HEK293 (cell line): Measurements from ENCODE around the gene CCDC116.

ENCODE experiments used
- CTCF ChIA-PET: fragments of 350-600 bp; formaldehyde crosslinking; extraction: SDS; loops from one replicate; lab custom pipeline; 2021; ENCODE audit warnings: antibody characterized with exemption; lab: Yijun Ruan, JAX
- POLR2A ChIA-PET: fragments of 300-600 bp; formaldehyde crosslinking; extraction: SDS; loops from one replicate; lab custom pipeline; 2020; ENCODE audit warnings: antibody characterized with exemption, inconsistent platforms; lab: Yijun Ruan, JAX
- H3K27ac ChIP-seq: fragments of 200-500 bp; sonication (Bioruptor generic); 2 replicates; pipeline ENCODE4 v1.5.1; 2014; ENCODE audit warnings: low read depth, low read length, control low read depth, inconsistent platforms; ENCODE audit errors: extremely low read depth
- H3K36me3 ChIP-seq, 2 experiments: fragments of 200-500 bp in 1 of 2; sonication (Bioruptor generic) in 1 of 2; 1 replicate in 1 of 2; 2 replicates in 1 of 2; pipeline ENCODE4 v1.5.1; 2014 to 2017; ENCODE audit warnings: inconsistent platforms in 2 of 2, low read length in 2 of 2; ENCODE audit not compliant: control insufficient read depth in 2 of 2, insufficient read depth in 1 of 2
- H3K4me1 ChIP-seq: fragments of 200-500 bp; sonication (Bioruptor generic); 2 replicates; pipeline ENCODE4 v1.5.1; 2014; ENCODE audit warnings: mild to moderate bottlenecking, low read length, inconsistent platforms; ENCODE audit not compliant: control insufficient read depth, insufficient read depth
- H3K4me3 ChIP-seq: 2 replicates; pipeline ENCODE4 v1.5.1; 2011; ENCODE audit warnings: low read depth, mild to moderate bottlenecking, control low read depth, low read length, moderate library complexity
- H3K9me3 ChIP-seq: fragments of 200-500 bp; sonication (Bioruptor generic); 2 replicates; pipeline ENCODE4 v1.5.1; 2014; ENCODE audit warnings: low read depth, low read length, inconsistent platforms; ENCODE audit not compliant: control insufficient read depth, insufficient read depth
- KLF1 ChIP-seq: fragments of 450-650 bp; formaldehyde crosslinking; IDR thresholded peaks from 2 replicates; pipeline ENCODE4 v1.5.1; 2016; ENCODE audit warnings: missing biosample characterization, missing genetic modification characterization
- REPIN1 ChIP-seq: fragments of 450-650 bp; formaldehyde crosslinking; IDR thresholded peaks from 2 replicates; pipeline ENCODE4 v1.5.1; 2017; ENCODE audit warnings: missing biosample characterization, missing genetic modification characterization, low read depth
- YY2 ChIP-seq: fragments of 450-650 bp; formaldehyde crosslinking; IDR thresholded peaks from 2 replicates; pipeline ENCODE4 v1.5.1; 2016; ENCODE audit warnings: missing biosample characterization, missing genetic modification characterization
- ZBTB48 ChIP-seq: fragments of 450-650 bp; formaldehyde crosslinking; IDR thresholded peaks from 2 replicates; pipeline ENCODE4 v1.5.1; 2016; ENCODE audit warnings: missing biosample characterization, missing genetic modification characterization
- ZNF157 ChIP-seq: fragments of 450-650 bp; formaldehyde crosslinking; IDR thresholded peaks from 2 replicates; pipeline ENCODE4 v1.5.1; 2016; ENCODE audit warnings: missing biosample characterization, missing genetic modification characterization
- ZNF184 ChIP-seq: fragments of 450-650 bp; IDR thresholded peaks from 2 replicates; pipeline ENCODE4 v1.5.1; 2018; ENCODE audit warnings: missing biosample characterization, mild to moderate bottlenecking, missing genetic modification characterization
- ZNF501 ChIP-seq: fragments of 450-650 bp; formaldehyde crosslinking; IDR thresholded peaks from 2 replicates; pipeline ENCODE4 v1.5.1; 2016; ENCODE audit warnings: missing biosample characterization, missing genetic modification characterization
- ZNF558 ChIP-seq: fragments of 450-650 bp; formaldehyde crosslinking; IDR thresholded peaks from 2 replicates; pipeline ENCODE4 v1.5.1; 2016; ENCODE audit warnings: missing biosample characterization, missing genetic modification characterization
- ZNF777 ChIP-seq: fragments of 450-650 bp; formaldehyde crosslinking; IDR thresholded peaks from 2 replicates; pipeline ENCODE4 v1.5.1; 2017; ENCODE audit warnings: missing biosample characterization, missing genetic modification characterization, borderline replicate concordance
- TF ChIP-seq, protein P1 (sequence below): fragments of 450-650 bp; formaldehyde crosslinking; IDR thresholded peaks from 2 replicates; pipeline ENCODE4 v1.5.1; 2016; ENCODE audit warnings: missing biosample characterization, missing genetic modification characterization, borderline replicate concordance
- TF ChIP-seq, protein P2 (sequence below): fragments of 450-650 bp; formaldehyde crosslinking; IDR thresholded peaks from 2 replicates; pipeline ENCODE4 v1.5.0; 2017; ENCODE audit warnings: missing biosample characterization, missing genetic modification characterization, borderline replicate concordance
- TF ChIP-seq, protein P3 (sequence below): fragments of 450-650 bp; formaldehyde crosslinking; IDR thresholded peaks from 2 replicates; pipeline ENCODE4 v1.5.1; 2016; ENCODE audit warnings: missing biosample characterization, missing genetic modification characterization
- TF ChIP-seq, protein P4 (sequence below): fragments of 450-650 bp; formaldehyde crosslinking; IDR thresholded peaks from 2 replicates; pipeline ENCODE4 v1.5.1; 2016; ENCODE audit warnings: missing biosample characterization, missing genetic modification characterization
- TF ChIP-seq, protein P5 (sequence below): fragments of 450-650 bp; formaldehyde crosslinking; IDR thresholded peaks from 2 replicates; pipeline ENCODE4 v1.5.1; 2016; ENCODE audit warnings: missing biosample characterization, missing genetic modification characterization
- TF ChIP-seq, protein P6 (sequence below): sonication (generic); formaldehyde crosslinking; IDR thresholded peaks from 2 replicates; pipeline ENCODE4 v1.8.1; 2022; ENCODE audit warnings: mild to moderate bottlenecking, moderate library complexity, missing genetic modification reagents

CCDC116 gene

DNA sequence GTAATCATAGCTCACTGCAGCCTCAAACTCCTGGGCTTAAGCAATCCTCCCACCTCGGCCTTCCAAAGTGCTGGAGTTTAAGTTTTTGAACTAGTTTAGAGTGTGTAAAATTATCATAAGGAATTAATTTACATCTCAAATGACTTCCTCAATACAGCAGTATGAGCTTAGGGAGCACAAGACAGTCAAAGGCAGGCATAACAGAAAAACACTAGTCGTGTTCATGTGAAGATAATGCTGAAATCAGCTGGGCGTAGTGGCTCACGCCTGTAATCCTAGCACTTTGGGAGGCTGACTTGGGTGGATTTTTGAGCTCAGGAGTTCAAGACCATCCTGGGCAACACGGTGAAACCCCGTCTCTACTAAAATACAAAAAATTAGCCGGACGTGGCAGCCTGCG lies 28.6 kb upstream of the CCDC116 start:
- no peak overlapping the region for H3K4me3 ChIP-seq
- ChIA-PET POLR2A (interaction anchor here (0.5 to 0.6 kb wide), 3 partner anchors 12 to 19 kb away, joined by 3 to 6 read pairs (median 3); no protein-coding TSS in a partner anchor), CTCF (interaction anchor here (0.7 to 3.9 kb wide), 4 partner anchors 11 to 43 kb away, joined by 3 to 11 read pairs (median 3); no protein-coding TSS in a partner anchor)
- peaks cover 0 to 27% of the 10 kb centered on the region in 2 experiments; a peak in 2 of 3 replicates for H3K36me3 ChIP-seq
- no peak overlapping the region for H3K27ac ChIP-seq
- no peaks in the 10 kb centered on the region for H3K9me3 ChIP-seq
- no peaks in the 10 kb centered on the region for H3K4me1 ChIP-seq
- no peak for TF ChIP-seq ZNF184 (tag by site-specific recombination)
- no peak for TF ChIP-seq YY2 (tag by site-specific recombination)
- TF ChIP-seq, protein P1, sequence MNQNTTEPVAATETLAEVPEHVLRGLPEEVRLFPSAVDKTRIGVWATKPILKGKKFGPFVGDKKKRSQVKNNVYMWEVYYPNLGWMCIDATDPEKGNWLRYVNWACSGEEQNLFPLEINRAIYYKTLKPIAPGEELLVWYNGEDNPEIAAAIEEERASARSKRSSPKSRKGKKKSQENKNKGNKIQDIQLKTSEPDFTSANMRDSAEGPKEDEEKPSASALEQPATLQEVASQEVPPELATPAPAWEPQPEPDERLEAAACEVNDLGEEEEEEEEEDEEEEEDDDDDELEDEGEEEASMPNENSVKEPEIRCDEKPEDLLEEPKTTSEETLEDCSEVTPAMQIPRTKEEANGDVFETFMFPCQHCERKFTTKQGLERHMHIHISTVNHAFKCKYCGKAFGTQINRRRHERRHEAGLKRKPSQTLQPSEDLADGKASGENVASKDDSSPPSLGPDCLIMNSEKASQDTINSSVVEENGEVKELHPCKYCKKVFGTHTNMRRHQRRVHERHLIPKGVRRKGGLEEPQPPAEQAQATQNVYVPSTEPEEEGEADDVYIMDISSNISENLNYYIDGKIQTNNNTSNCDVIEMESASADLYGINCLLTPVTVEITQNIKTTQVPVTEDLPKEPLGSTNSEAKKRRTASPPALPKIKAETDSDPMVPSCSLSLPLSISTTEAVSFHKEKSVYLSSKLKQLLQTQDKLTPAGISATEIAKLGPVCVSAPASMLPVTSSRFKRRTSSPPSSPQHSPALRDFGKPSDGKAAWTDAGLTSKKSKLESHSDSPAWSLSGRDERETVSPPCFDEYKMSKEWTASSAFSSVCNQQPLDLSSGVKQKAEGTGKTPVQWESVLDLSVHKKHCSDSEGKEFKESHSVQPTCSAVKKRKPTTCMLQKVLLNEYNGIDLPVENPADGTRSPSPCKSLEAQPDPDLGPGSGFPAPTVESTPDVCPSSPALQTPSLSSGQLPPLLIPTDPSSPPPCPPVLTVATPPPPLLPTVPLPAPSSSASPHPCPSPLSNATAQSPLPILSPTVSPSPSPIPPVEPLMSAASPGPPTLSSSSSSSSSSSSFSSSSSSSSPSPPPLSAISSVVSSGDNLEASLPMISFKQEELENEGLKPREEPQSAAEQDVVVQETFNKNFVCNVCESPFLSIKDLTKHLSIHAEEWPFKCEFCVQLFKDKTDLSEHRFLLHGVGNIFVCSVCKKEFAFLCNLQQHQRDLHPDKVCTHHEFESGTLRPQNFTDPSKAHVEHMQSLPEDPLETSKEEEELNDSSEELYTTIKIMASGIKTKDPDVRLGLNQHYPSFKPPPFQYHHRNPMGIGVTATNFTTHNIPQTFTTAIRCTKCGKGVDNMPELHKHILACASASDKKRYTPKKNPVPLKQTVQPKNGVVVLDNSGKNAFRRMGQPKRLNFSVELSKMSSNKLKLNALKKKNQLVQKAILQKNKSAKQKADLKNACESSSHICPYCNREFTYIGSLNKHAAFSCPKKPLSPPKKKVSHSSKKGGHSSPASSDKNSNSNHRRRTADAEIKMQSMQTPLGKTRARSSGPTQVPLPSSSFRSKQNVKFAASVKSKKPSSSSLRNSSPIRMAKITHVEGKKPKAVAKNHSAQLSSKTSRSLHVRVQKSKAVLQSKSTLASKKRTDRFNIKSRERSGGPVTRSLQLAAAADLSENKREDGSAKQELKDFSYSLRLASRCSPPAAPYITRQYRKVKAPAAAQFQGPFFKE (tag by site-specific recombination) = no peak
- TF ChIP-seq ZNF501 (tag by site-specific recombination) = no peak
- TF ChIP-seq, protein P2, sequence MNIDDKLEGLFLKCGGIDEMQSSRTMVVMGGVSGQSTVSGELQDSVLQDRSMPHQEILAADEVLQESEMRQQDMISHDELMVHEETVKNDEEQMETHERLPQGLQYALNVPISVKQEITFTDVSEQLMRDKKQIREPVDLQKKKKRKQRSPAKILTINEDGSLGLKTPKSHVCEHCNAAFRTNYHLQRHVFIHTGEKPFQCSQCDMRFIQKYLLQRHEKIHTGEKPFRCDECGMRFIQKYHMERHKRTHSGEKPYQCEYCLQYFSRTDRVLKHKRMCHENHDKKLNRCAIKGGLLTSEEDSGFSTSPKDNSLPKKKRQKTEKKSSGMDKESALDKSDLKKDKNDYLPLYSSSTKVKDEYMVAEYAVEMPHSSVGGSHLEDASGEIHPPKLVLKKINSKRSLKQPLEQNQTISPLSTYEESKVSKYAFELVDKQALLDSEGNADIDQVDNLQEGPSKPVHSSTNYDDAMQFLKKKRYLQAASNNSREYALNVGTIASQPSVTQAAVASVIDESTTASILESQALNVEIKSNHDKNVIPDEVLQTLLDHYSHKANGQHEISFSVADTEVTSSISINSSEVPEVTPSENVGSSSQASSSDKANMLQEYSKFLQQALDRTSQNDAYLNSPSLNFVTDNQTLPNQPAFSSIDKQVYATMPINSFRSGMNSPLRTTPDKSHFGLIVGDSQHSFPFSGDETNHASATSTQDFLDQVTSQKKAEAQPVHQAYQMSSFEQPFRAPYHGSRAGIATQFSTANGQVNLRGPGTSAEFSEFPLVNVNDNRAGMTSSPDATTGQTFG (tag by site-specific recombination) = no peak
- TF ChIP-seq ZNF157 (tag by site-specific recombination) = no peak
- no peak for TF ChIP-seq REPIN1 (tag by site-specific recombination)
- TF ChIP-seq ZBTB48 = no peak
- TF ChIP-seq, protein P3, sequence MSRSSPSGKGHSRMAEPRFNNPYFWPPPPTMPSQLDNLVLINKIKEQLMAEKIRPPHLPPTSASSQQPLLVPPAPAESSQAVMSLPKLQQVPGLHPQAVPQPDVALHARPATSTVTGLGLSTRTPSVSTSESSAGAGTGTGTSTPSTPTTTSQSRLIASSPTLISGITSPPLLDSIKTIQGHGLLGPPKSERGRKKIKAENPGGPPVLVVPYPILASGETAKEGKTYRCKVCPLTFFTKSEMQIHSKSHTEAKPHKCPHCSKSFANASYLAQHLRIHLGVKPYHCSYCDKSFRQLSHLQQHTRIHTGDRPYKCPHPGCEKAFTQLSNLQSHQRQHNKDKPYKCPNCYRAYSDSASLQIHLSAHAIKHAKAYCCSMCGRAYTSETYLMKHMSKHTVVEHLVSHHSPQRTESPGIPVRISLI = no peak
- TF ChIP-seq, protein P4, sequence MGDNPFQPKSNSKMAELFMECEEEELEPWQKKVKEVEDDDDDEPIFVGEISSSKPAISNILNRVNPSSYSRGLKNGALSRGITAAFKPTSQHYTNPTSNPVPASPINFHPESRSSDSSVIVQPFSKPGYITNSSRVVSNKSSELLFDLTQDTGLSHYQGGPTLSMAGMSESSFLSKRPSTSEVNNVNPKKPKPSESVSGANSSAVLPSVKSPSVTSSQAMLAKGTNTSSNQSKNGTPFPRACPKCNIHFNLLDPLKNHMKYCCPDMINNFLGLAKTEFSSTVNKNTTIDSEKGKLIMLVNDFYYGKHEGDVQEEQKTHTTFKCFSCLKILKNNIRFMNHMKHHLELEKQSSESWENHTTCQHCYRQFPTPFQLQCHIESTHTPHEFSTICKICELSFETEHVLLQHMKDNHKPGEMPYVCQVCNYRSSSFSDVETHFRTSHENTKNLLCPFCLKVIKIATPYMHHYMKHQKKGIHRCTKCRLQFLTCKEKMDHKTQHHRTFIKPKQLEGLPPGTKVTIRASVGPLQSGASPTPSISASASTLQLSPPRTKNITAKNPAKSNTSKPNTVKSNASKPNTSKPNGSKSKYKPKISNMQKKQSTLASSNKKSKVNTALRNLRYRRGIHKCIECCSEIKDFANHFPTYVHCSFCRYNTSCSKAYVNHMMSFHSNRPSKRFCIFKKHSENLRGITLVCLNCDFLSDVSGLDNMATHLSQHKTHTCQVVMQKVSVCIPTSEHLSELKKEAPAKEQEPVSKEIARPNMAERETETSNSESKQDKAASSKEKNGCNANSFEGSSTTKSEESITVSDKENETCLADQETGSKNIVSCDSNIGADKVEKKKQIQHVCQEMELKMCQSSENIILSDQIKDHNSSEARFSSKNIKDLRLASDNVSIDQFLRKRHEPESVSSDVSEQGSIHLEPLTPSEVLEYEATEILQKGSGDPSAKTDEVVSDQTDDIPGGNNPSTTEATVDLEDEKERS = no peak
- no peak for TF ChIP-seq ZNF777 (tag by site-specific recombination)
- TF ChIP-seq, protein P5, sequence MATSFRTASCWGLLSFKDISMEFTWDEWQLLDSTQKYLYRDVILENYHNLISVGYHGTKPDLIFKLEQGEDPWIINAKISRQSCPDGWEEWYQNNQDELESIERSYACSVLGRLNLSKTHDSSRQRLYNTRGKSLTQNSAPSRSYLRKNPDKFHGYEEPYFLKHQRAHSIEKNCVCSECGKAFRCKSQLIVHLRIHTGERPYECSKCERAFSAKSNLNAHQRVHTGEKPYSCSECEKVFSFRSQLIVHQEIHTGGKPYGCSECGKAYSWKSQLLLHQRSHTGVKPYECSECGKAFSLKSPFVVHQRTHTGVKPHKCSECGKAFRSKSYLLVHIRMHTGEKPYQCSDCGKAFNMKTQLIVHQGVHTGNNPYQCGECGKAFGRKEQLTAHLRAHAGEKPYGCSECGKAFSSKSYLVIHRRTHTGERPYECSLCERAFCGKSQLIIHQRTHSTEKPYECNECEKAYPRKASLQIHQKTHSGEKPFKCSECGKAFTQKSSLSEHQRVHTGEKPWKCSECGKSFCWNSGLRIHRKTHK (tag by site-specific recombination) = no peak
- TF ChIP-seq, protein P6, sequence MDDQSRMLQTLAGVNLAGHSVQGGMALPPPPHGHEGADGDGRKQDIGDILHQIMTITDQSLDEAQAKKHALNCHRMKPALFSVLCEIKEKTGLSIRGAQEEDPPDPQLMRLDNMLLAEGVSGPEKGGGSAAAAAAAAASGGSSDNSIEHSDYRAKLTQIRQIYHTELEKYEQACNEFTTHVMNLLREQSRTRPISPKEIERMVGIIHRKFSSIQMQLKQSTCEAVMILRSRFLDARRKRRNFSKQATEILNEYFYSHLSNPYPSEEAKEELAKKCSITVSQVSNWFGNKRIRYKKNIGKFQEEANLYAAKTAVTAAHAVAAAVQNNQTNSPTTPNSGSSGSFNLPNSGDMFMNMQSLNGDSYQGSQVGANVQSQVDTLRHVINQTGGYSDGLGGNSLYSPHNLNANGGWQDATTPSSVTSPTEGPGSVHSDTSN (CRISPR knock-in tag) = no peak
- TF ChIP-seq ZNF558 (tag by site-specific recombination) = no peak
- TF ChIP-seq KLF1 (tag by site-specific recombination) = no peak
- TF ChIP-seq, all 188 proteins: peak for 0
